ENCODE data around the gene DAPK1. TPM values are rescaled to one million over a fixed set of nuclear protein-coding genes. Genes with fewer than 3 reads are reported as not detected.

DAPK1 gene
- total RNA-seq, 1 donor from 2014 or later = 29.5 TPM

- no peaks in the 10 kb centered on the region for H3K4me1 Mint-ChIP-seq
- Histone ChIP-seq H3K36me3 (peaks cover 4% of the 10 kb centered on the region), H2AFZ (replicated peaks) (no peak overlapping the region), H3K4me2 (no peak overlapping the region), H3K4me1 (peaks cover 10% of the 10 kb centered on the region), H3K9ac (no peak overlapping the region), H3K27me3 (no peaks in the 10 kb centered on the region), H3K27ac (no peak overlapping the region), H3F3A (ENCODE audit: low read depth) (no peaks in the 10 kb centered on the region), H4K20me1 (ENCODE audit: low read depth) (no peaks in the 10 kb centered on the region), H3K9me3 (ENCODE audit: low read depth) (no peaks in the 10 kb centered on the region), H3K79me2 (ENCODE audit: low read depth) (no peaks in the 10 kb centered on the region), H3K4me3 (no peak overlapping the region)
- no peaks in the 10 kb centered on the region for H3K9me3 Mint-ChIP-seq
- H3K36me3 Mint-ChIP-seq = peaks cover 21% of the 10 kb centered on the region
- TF ChIP-seq EZH2phosphoT487 (IDR thresholded peaks at IDR 0.05) (no peak), EZH2 (IDR thresholded peaks at IDR 0.05) (no peak), CTCF (IDR thresholded peaks at IDR 0.05) (no peak)
- no peak for DNase-seq (ENCODE audit: low spot score)
- no peak overlapping the region for H3K4me3 Mint-ChIP-seq
- H3K27me3 Mint-ChIP-seq (ENCODE audit: insufficient read depth, low read depth) = peaks cover 3% of the 10 kb centered on the region
- no peak overlapping the region for H3K27ac Mint-ChIP-seq
Observed at GRCh38 chr9:87635656-87636501, 138.2 kb downstream of the DAPK1 start.

GRCh38 chr9:87638292-87638691 is 140.6 kb downstream of the DAPK1 start:
- H3K4me1 Mint-ChIP-seq = no peaks in the 10 kb centered on the region
- H3K27ac ChIP-seq = no peak overlapping the region
- TF ChIP-seq EZH2phosphoT487 (IDR thresholded peaks at IDR 0.05) = no peak
- TF ChIP-seq EZH2 (IDR thresholded peaks at IDR 0.05) = no peak
- no peak for TF ChIP-seq CTCF (IDR thresholded peaks at IDR 0.05)
- H3K27me3 ChIP-seq = no peaks in the 10 kb centered on the region
- H3K4me3 ChIP-seq = no peak overlapping the region
- H3K27me3 Mint-ChIP-seq (ENCODE audit: insufficient read depth, low read depth) = peaks cover 3% of the 10 kb centered on the region
- H3K79me2 ChIP-seq (ENCODE audit: low read depth) = no peaks in the 10 kb centered on the region
- no peaks in the 10 kb centered on the region for H3K9me3 Mint-ChIP-seq
- DNase-seq (ENCODE audit: low spot score) = no peak
- peaks cover 4% of the 10 kb centered on the region for H3K36me3 ChIP-seq
- no peak overlapping the region for H3K27ac Mint-ChIP-seq
- H3F3A ChIP-seq (ENCODE audit: low read depth) = no peaks in the 10 kb centered on the region
- no peak overlapping the region for H3K4me2 ChIP-seq
- peaks cover 26% of the 10 kb centered on the region for H3K36me3 Mint-ChIP-seq
- H3K4me1 ChIP-seq = peaks cover 10% of the 10 kb centered on the region
- H2AFZ ChIP-seq (replicated peaks) = no peak overlapping the region
- H3K9me3 ChIP-seq (ENCODE audit: low read depth) = no peaks in the 10 kb centered on the region
- no peaks in the 10 kb centered on the region for H4K20me1 ChIP-seq (ENCODE audit: low read depth)
- H3K9ac ChIP-seq = no peak overlapping the region
- no peak overlapping the region for H3K4me3 Mint-ChIP-seq

GRCh38 chr9:87639949-87640348 is 142.3 kb downstream of the DAPK1 start:
- Mint-ChIP-seq H3K9me3 (no peaks in the 10 kb centered on the region), H3K4me1 (peaks cover 6% of the 10 kb centered on the region), H3K36me3 (peaks cover 30% of the 10 kb centered on the region), H3K27me3 (ENCODE audit: insufficient read depth, low read depth) (peaks cover 2% of the 10 kb centered on the region), H3K27ac (no peak overlapping the region), H3K4me3 (no peak overlapping the region)
- Histone ChIP-seq H3F3A (ENCODE audit: low read depth) (peaks cover 7% of the 10 kb centered on the region), H3K79me2 (ENCODE audit: low read depth) (no peaks in the 10 kb centered on the region), H2AFZ (replicated peaks) (no peak overlapping the region), H3K27ac (no peak overlapping the region), H3K36me3 (peaks cover 4% of the 10 kb centered on the region), H4K20me1 (ENCODE audit: low read depth) (no peaks in the 10 kb centered on the region), H3K4me3 (no peak overlapping the region), H3K9me3 (ENCODE audit: low read depth) (no peaks in the 10 kb centered on the region), H3K4me2 (no peak overlapping the region), H3K27me3 (no peaks in the 10 kb centered on the region), H3K9ac (no peak overlapping the region), H3K4me1 (peaks cover 25% of the 10 kb centered on the region)
- TF ChIP-seq CTCF (IDR thresholded peaks at IDR 0.05) (no peak), EZH2phosphoT487 (IDR thresholded peaks at IDR 0.05) (no peak), EZH2 (IDR thresholded peaks at IDR 0.05) (no peak)
- no peak for DNase-seq (ENCODE audit: low spot score)

Data from neural progenitor cell (in vitro differentiated cells).